ENCODE results near the gene RBMS3.
"Not testable (repeated sequence)": the region's sequence is repeated elsewhere in the genome, so short reads cannot be mapped to it uniquely, and the experiment has no call there.

Gene RBMS3

DNA sequence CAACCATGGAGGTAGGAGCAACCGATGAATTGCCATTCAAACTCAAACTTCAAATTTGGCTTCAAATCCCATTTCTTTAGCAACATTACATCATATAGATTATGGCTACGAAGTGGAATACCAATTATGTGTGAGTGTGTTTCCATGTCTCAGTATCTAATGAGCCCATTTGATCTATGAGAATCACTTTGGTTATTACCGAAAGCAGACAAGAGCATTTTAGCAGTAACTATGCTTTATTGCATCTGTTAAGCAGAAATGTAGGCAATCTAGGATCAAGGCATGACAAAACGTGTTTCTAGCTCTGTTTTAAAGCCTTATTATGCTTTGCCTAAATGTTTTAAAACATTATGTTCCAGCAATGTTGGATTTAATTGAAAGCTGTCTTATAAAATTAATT is 743.6 kb downstream of the RBMS3 start:
- DNase-seq (ENCODE audit: low read depth), result no peak

DNA sequence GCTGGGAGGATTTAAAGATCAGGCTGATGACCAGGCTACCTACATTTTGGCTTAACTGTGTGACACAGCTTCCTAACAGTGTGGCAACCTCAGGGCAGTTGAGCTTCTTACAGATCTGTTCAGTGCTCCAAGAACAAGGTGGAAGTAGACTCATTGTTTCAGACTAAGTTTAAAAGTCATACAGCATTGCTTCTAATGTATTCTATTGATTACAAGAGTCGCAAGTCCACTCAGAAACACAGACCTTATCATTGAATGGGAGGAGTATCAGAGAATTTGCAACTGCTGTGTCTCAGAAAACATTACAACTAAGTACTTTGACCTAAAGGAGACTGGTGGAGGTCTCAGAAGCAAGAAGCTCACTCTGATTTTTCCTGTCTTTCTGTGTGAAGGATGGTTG is 746.0 kb downstream of the RBMS3 start:
- DNase-seq (ENCODE audit: low read depth), result no peak

GRCh38 chr3:30034246-30034991 is 753.5 kb downstream of the RBMS3 start:
- DNase-seq (ENCODE audit: low read depth), result no peak

GRCh38 chr3:30035935-30036567 is 755.2 kb downstream of the RBMS3 start:
- no peak for DNase-seq (ENCODE audit: low read depth)

DNA sequence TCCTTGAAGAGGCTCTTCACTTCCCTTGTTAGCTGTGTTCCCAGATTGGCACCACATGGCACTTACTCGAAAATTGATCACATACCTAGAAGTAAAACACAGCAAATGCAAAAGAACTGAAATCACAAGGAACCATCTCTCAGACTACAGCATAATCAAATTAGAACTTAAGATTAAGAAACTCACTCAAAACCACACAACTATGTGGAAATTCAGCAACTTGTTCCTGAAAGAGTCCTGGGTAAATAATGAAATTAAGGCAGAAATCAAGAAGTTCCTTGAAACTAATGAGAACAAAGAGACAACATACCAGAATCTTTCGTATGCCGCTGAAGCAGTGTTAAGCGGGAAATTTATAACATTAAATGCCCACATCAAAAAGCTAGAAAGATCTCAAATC is 759.3 kb downstream of the RBMS3 start:
- no peak for DNase-seq (ENCODE audit: low read depth)

DNA sequence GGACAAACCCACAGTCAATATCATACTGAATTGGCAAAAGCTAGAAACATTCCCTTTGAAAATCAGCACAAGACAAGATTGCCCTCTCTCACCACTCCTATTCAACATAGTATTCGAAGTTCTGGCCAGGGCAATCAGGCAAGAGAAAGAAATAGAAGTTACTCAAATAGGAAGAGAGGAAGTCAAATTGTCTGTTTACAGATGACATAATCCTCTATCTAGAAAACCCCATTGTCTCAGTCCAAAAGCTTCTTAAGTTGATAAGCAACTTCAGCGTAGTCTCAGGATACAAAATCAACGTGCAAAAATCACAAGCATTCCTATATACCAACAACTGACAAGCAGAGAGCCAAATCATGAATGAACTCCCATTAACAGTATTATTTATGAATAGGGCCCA is 760.6 kb downstream of the RBMS3 start:
- not testable (repeated sequence) for DNase-seq (ENCODE audit: low read depth)

GRCh38 chr3:30042274-30042859 is 761.5 kb downstream of the RBMS3 start:
- DNase-seq (ENCODE audit: low read depth), result peak; percentile 42

- no peak for DNase-seq (ENCODE audit: low read depth)
Observed at GRCh38 chr3:30042916-30043555, 762.2 kb downstream of the RBMS3 start.

- no peak for DNase-seq (ENCODE audit: low read depth)
Observed at GRCh38 chr3:30044515-30044914, 763.6 kb downstream of the RBMS3 start.

- no peak for DNase-seq (ENCODE audit: low read depth)
Observed at GRCh38 chr3:30048431-30048830, 767.6 kb downstream of the RBMS3 start.

DNA sequence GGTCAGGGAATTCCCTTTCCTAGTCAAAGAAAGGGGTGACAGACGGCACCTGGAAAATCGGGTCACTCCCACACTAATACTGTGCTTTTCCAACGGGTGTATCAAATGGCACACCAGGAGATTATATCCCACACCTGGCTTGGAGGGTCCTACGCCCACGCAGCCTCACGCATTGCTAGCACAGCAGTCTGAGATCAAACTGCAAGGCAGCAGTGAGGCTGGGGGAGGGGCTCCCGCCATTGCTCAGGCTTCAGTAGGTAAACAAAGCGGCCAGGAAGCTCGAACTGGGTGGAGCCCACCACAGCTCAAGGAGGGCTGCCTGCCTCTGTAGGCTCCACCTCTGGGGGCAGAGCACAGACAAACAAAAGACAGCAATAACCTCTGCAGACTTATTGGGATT is 769.2 kb downstream of the RBMS3 start:
- not testable (repeated sequence) for DNase-seq (ENCODE audit: low read depth)

GRCh38 chr3:30059240-30059639 is 778.4 kb downstream of the RBMS3 start:
- no peak for DNase-seq (ENCODE audit: low read depth)
